ENCODE data around the gene HCN4. TPM values are rescaled to one million over a fixed set of nuclear protein-coding genes. Genes with fewer than 3 reads are reported as not detected.
A peak's percentile ranks its signal among the peaks of the same experiment; 100 is the strongest.

HCN4 gene
- total RNA-seq, 1 experiment from 2014 or later, result 10.5 TPM

DNA sequence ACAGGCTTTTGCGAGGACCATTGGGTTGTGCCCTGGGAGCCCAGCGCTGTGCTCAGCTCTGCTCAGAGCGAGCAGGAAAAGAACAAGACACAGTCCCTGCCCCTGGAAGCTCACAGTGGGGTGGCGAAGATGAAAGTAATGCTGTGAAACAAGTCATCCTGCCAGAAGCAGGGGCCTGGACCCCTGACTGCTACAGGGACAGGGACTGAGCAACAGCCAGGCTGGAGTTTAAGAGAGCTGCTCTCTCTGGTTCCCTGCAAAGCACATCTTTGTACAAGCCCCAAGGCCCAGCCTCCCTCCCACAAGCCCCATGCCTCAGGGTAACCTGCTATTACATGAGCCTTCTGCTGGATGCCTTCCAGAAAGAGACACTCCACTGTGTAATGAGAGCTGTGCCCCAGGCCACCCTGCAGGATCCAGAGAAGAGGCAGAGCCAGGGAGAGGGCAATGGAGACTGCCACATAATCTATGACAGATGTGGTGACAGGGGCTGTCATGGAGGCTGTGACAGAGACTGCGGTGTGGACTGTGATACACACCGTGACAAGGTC lies 7.1 kb upstream of the HCN4 start:
- ATAC-seq (peak; percentile 24; the same call in 1 of the 2 replicates), DNase-seq (ENCODE audit: low spot score) (no peak)
- Mint-ChIP-seq H3K27ac (no peak overlapping the region), H3K36me3 (0 out of 2 replicates have a peak, but pooled peaks cover 5% of the 10 kb centered on the region), H3K4me1 (peaks cover 34% of the 10 kb centered on the region), H3K4me3 (no peak overlapping the region), H3K27me3 (ENCODE audit: low read depth) (peaks cover 19% of the 10 kb centered on the region), H3K9me3 (peaks cover 6% of the 10 kb centered on the region)
- no peak for TF ChIP-seq JAZF1 (CRISPR knock-in tag; IDR thresholded peaks at IDR 0.05)
- POLR2A ChIA-PET, result no interaction called here
- CTCF ChIA-PET, result no interaction called here

DNA sequence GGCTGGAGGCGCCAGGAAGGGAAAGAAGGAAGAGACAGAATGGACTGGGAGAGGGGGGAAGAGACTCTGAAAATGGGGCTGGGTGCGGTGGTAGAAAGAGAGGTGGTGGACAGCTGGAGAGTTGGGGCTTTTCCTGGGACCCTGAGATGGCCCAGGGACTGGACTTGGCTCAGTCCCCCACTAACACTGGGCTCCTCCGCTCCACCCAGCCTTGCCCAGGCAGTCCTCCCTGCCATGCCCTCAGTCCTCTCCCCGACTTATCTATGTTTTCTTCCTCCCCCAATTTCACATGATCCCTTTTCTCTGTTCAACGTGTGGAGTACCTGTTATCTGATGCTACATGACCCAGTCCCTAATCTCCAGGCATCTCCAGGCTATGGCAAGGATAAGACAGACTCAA lies 6.3 kb upstream of the HCN4 start:
- no peak for ATAC-seq
- Mint-ChIP-seq H3K4me1 (peaks cover 41% of the 10 kb centered on the region), H3K27ac (no peak overlapping the region), H3K4me3 (no peak overlapping the region), H3K9me3 (no peaks in the 10 kb centered on the region), H3K27me3 (ENCODE audit: low read depth) (peaks cover 25% of the 10 kb centered on the region), H3K36me3 (no peaks in the 10 kb centered on the region)
- DNase-seq (ENCODE audit: low spot score), result no peak
- POLR2A ChIA-PET, result interaction anchor here (0.5 kb wide), 1 partner anchor 41 kb away, joined by 3 read pairs; no protein-coding TSS in a partner anchor
- TF ChIP-seq OVOL2 (CRISPR knock-in tag; IDR thresholded peaks at IDR 0.05; ENCODE audit: borderline replicate concordance), result no peak
- TF ChIP-seq, protein P1, sequence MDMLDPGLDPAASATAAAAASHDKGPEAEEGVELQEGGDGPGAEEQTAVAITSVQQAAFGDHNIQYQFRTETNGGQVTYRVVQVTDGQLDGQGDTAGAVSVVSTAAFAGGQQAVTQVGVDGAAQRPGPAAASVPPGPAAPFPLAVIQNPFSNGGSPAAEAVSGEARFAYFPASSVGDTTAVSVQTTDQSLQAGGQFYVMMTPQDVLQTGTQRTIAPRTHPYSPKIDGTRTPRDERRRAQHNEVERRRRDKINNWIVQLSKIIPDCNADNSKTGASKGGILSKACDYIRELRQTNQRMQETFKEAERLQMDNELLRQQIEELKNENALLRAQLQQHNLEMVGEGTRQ (CRISPR knock-in tag; IDR thresholded peaks at IDR 0.05), result no peak
- TF ChIP-seq, protein P2, sequence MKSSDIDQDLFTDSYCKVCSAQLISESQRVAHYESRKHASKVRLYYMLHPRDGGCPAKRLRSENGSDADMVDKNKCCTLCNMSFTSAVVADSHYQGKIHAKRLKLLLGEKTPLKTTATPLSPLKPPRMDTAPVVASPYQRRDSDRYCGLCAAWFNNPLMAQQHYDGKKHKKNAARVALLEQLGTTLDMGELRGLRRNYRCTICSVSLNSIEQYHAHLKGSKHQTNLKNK (CRISPR knock-in tag; IDR thresholded peaks at IDR 0.05), result no peak
- TF ChIP-seq ZBTB21 (CRISPR knock-in tag; IDR thresholded peaks at IDR 0.05; ENCODE audit: borderline replicate concordance), result no peak
- TF ChIP-seq ZNF121 (CRISPR knock-in tag; IDR thresholded peaks at IDR 0.05), result no peak
- no peak for TF ChIP-seq SMAD4 (CRISPR knock-in tag; IDR thresholded peaks at IDR 0.05)
- TF ChIP-seq, protein P3, sequence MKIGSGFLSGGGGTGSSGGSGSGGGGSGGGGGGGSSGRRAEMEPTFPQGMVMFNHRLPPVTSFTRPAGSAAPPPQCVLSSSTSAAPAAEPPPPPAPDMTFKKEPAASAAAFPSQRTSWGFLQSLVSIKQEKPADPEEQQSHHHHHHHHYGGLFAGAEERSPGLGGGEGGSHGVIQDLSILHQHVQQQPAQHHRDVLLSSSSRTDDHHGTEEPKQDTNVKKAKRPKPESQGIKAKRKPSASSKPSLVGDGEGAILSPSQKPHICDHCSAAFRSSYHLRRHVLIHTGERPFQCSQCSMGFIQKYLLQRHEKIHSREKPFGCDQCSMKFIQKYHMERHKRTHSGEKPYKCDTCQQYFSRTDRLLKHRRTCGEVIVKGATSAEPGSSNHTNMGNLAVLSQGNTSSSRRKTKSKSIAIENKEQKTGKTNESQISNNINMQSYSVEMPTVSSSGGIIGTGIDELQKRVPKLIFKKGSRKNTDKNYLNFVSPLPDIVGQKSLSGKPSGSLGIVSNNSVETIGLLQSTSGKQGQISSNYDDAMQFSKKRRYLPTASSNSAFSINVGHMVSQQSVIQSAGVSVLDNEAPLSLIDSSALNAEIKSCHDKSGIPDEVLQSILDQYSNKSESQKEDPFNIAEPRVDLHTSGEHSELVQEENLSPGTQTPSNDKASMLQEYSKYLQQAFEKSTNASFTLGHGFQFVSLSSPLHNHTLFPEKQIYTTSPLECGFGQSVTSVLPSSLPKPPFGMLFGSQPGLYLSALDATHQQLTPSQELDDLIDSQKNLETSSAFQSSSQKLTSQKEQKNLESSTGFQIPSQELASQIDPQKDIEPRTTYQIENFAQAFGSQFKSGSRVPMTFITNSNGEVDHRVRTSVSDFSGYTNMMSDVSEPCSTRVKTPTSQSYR (CRISPR knock-in tag; IDR thresholded peaks at IDR 0.05), result no peak
- TF ChIP-seq, protein P4, sequence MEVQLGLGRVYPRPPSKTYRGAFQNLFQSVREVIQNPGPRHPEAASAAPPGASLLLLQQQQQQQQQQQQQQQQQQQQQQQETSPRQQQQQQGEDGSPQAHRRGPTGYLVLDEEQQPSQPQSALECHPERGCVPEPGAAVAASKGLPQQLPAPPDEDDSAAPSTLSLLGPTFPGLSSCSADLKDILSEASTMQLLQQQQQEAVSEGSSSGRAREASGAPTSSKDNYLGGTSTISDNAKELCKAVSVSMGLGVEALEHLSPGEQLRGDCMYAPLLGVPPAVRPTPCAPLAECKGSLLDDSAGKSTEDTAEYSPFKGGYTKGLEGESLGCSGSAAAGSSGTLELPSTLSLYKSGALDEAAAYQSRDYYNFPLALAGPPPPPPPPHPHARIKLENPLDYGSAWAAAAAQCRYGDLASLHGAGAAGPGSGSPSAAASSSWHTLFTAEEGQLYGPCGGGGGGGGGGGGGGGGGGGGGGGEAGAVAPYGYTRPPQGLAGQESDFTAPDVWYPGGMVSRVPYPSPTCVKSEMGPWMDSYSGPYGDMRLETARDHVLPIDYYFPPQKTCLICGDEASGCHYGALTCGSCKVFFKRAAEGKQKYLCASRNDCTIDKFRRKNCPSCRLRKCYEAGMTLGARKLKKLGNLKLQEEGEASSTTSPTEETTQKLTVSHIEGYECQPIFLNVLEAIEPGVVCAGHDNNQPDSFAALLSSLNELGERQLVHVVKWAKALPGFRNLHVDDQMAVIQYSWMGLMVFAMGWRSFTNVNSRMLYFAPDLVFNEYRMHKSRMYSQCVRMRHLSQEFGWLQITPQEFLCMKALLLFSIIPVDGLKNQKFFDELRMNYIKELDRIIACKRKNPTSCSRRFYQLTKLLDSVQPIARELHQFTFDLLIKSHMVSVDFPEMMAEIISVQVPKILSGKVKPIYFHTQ (CRISPR knock-in tag; IDR thresholded peaks at IDR 0.05), result no peak
- TF ChIP-seq HMGA2 (CRISPR knock-in tag; IDR thresholded peaks at IDR 0.05), result no peak
- TF ChIP-seq, protein P5, sequence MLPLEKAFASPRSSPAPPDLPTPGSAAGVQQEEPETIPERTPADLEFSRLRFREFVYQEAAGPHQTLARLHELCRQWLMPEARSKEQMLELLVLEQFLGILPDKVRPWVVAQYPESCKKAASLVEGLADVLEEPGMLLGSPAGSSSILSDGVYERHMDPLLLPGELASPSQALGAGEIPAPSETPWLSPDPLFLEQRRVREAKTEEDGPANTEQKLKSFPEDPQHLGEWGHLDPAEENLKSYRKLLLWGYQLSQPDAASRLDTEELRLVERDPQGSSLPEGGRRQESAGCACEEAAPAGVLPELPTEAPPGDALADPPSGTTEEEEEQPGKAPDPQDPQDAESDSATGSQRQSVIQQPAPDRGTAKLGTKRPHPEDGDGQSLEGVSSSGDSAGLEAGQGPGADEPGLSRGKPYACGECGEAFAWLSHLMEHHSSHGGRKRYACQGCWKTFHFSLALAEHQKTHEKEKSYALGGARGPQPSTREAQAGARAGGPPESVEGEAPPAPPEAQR (CRISPR knock-in tag; IDR thresholded peaks at IDR 0.05), result no peak
- no peak for TF ChIP-seq SP1 (CRISPR knock-in tag; conservative IDR thresholded peaks at IDR 0.05)
- TF ChIP-seq ZNF396 (CRISPR knock-in tag; IDR thresholded peaks at IDR 0.05; ENCODE audit: borderline replicate concordance), result no peak
- TF ChIP-seq, protein P6, sequence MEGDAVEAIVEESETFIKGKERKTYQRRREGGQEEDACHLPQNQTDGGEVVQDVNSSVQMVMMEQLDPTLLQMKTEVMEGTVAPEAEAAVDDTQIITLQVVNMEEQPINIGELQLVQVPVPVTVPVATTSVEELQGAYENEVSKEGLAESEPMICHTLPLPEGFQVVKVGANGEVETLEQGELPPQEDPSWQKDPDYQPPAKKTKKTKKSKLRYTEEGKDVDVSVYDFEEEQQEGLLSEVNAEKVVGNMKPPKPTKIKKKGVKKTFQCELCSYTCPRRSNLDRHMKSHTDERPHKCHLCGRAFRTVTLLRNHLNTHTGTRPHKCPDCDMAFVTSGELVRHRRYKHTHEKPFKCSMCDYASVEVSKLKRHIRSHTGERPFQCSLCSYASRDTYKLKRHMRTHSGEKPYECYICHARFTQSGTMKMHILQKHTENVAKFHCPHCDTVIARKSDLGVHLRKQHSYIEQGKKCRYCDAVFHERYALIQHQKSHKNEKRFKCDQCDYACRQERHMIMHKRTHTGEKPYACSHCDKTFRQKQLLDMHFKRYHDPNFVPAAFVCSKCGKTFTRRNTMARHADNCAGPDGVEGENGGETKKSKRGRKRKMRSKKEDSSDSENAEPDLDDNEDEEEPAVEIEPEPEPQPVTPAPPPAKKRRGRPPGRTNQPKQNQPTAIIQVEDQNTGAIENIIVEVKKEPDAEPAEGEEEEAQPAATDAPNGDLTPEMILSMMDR (IDR thresholded peaks at IDR 0.05), result no peak
- TF ChIP-seq FOXP1 (CRISPR knock-in tag; IDR thresholded peaks at IDR 0.05; ENCODE audit: borderline replicate concordance), result no peak
- CTCF ChIA-PET, result interaction anchor here (1.2 kb wide), 1 partner anchor 90 kb away, joined by 3 read pairs; no protein-coding TSS in a partner anchor

All from WTC11 (cell line).